Uterus (tissue), 2 donors: ENCODE measurements around the gene COL23A1.

Experiments
- POLR2A ChIP-seq, 2 donors: fragments of 450-650 bp; IDR thresholded peaks; one replicate each; pipeline ENCODE4 v1.6.1; 2016; ENCODE audit warnings: antibody characterized with exemption in 2 of 2, mild to moderate bottlenecking in 1 of 2, moderate library complexity in 1 of 2
- TF ChIP-seq, protein P1 (sequence below), 4 experiments: fragments of 200-600 bp in 2 of 4; fragments of 450-650 bp in 2 of 4; sonication (generic) in 2 of 4; IDR thresholded peaks; one replicate each; pipeline ENCODE4 v1.5.1; 2016 to 2019; ENCODE audit warnings: antibody characterized with exemption in 4 of 4, mild to moderate bottlenecking in 2 of 4, moderate library complexity in 1 of 4

DNA sequence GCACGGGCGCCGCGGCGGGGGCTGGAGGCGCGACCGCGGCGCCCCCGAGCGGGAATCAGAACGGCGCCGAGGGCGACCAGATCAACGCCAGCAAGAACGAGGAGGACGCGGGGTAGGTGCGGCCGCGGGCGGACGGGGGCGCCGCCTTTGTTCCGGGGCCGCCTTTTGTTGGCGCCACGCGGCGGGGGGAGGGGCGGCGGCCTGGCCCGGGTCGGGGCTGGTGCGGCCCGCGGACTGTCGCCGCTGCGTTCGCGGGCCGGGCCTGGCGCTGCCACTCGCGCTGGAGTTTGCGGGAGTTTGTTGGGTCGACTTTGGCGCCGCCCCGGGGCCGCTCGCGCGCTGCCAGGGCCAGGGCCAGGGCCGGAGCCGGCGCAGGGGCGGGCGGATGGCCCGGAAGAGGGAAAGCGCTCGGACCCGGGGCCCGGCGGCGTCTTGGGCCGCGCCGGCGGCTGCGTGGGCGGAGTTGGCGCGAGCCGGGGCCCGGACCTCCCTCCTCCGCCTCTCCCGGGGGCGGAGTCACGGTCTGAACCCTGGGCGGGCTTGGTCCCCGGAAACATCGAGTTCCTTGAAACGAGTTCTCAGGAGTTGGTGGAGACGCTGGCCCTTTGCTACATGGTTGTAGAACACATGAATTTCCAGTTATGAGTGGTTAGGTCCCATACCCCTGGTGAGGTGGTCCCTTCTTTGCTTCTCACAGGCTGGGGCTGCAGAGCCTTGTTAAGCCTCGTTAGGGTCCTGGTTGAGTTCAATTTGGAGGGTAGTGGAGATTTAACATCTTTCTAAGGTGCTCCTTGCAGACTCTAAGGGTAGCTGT lies 385.1 kb downstream of the COL23A1 start:
- TF ChIP-seq, protein P1, sequence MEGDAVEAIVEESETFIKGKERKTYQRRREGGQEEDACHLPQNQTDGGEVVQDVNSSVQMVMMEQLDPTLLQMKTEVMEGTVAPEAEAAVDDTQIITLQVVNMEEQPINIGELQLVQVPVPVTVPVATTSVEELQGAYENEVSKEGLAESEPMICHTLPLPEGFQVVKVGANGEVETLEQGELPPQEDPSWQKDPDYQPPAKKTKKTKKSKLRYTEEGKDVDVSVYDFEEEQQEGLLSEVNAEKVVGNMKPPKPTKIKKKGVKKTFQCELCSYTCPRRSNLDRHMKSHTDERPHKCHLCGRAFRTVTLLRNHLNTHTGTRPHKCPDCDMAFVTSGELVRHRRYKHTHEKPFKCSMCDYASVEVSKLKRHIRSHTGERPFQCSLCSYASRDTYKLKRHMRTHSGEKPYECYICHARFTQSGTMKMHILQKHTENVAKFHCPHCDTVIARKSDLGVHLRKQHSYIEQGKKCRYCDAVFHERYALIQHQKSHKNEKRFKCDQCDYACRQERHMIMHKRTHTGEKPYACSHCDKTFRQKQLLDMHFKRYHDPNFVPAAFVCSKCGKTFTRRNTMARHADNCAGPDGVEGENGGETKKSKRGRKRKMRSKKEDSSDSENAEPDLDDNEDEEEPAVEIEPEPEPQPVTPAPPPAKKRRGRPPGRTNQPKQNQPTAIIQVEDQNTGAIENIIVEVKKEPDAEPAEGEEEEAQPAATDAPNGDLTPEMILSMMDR (IDR thresholded peaks at IDR 0.05), result peak in 1 of 4 experiments; percentile 8
- peak; percentile 15 to 51 for TF ChIP-seq POLR2A (IDR thresholded peaks at IDR 0.05)
